ENCODE data around the gene UGT1A7.
"Not testable (repeated sequence)": the region's sequence is repeated elsewhere in the genome, so short reads cannot be mapped to it uniquely, and the experiment has no call there.

The UGT1A7 gene

DNA sequence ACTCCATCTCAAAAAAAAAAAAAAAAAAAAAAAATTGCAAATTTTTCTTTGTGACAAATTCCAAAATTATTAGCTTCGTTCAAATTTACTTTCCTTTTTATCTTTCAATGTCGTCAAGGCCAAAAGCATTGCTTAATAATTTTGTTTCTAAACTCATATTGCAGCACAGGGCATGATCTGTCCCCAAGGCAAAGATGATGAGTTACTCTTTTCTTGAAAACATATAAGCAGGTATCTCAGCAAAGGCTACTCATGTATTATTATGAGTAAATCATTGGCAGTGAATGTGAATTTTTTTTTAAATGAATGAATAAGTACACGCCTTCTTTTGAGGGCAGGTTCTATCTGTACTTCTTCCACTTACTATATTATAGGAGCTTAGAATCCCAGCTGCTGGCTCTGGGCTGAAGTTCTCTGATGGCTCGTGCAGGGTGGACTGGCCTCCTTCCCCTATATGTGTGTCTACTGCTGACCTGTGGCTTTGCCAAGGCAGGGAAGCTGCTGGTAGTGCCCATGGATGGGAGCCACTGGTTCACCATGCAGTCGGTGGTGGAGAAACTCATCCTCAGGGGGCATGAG is at the start of gene UGT1A7:
Gene UGT1A7 (plus strand): TSS at position 381 of the 579 bp plus-strand sequence. CDS start 37 bp downstream, at position 418.
- no peak for DNase-seq (ENCODE audit: low spot score)

DNA sequence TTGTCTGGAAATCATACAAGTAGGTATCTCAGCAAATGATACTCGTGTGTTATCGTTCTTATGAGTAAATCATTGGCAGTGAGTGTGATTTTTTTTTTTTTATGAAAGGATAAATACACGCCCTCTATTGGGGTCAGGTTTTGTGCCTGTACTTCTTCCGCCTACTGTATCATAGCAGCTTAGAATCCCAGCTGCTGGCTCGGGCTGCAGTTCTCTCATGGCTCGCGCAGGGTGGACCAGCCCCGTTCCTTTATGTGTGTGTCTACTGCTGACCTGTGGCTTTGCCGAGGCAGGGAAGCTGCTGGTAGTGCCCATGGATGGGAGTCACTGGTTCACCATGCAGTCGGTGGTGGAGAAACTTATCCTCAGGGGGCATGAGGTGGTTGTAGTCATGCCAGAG is 45.4 kb upstream of the UGT1A7 start, which contains the start of gene UGT1A10:
Gene UGT1A10 (plus strand): TSS at position 143 of the 400 bp plus-strand sequence. CDS start 75 bp downstream, at position 218.
- not testable (repeated sequence) for DNase-seq (ENCODE audit: low spot score)

DNA sequence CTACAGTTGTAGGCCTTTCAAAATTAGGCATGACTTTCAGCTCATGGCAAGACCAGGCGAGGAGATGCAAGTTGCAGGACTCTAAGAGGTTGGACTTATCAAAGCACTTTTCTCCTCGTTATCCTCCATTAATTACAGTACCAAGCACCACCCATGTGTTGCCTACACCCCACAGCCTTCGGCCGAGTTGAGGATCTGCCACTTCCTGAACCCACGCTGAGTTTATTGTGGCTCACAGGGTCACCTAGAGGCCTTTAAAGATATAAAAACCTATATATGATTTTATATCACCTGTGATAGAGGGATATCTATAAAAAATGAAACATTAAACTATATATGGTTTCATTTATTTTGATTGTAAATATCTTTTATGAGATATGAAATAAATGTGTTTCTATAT is 42.9 kb upstream of the UGT1A7 start:
- no peak for DNase-seq (ENCODE audit: low spot score)

DNA sequence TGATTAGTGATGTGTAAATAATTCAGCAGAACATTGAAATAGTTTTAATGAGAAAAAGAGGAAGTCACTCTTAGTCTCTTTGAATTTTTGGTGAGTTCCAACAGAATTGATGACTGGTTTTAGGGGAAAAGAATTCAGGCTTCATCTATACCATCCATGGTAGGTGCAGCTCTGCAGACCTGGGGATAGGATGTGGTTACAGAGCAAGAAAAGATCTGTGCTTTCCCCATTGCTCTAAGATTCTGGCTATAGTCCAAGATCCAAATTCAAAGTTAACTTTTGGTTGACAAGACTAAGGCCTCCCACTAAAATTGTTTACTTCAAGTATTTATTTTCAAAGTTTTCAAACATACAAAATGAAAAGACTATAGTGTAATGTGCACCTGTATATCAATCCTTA is 41.8 kb upstream of the UGT1A7 start:
- no peak for DNase-seq (ENCODE audit: low spot score)

DNA sequence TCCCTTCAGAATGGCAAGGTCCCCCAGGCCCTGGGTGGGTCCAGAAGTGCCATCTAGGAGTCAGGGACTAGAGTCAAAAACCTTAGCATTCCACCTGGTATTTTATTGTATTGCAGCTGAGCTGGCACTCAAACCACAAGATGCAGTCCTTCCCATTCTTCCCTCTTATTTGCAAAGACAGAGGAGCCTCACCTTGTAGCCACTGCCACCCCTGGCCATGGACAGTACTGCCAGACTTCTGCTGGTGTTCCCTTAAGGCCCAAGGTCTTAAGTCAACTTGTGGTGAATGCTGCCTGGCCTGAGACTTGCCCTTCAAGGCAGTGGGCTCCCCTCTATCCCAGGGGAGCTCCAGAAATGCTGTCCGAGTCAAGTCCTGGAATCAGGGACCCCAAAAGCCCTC is 38.6 kb upstream of the UGT1A7 start:
- DNase-seq (ENCODE audit: low spot score) = no peak

DNA sequence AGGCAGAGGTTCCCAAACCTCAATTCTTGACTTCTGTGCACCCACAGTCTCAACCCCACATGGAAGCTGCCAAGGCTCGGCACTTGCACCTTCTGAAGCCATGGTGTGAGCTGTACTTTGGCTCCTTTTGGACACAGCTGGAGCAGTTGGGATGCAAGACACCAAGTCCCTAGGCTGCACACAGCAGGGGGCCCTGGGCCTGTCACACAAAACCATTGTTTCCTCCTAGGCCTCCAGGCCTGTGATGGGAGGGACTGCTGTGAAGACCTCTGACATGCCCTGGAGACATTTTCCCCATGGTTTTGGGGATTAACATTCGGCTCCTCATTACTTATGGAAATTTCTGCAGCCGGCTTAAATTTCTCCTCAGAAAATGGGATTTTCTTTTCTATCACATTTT is 35.7 kb upstream of the UGT1A7 start:
- not testable (repeated sequence) for DNase-seq (ENCODE audit: low spot score)

DNA sequence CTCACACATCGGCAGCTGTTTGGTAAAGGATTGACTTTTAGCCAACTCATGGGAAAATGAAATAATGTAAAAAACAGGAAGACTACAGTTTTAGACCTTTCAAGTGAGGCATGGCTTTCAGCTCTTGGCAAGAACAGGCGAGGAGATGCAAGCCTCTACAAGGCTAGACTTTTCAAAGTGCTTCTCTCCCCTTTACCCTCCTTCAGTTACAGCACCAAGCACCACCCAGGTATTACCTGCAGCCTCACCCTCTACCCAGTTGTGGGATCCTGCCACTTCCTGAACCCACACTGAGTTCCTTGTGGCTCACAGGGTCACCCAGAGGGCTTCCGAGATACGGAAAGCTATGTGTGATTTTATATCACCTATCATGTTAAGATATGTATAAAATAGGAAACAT is 30.7 kb upstream of the UGT1A7 start:
- no peak for DNase-seq (ENCODE audit: low spot score)

DNA sequence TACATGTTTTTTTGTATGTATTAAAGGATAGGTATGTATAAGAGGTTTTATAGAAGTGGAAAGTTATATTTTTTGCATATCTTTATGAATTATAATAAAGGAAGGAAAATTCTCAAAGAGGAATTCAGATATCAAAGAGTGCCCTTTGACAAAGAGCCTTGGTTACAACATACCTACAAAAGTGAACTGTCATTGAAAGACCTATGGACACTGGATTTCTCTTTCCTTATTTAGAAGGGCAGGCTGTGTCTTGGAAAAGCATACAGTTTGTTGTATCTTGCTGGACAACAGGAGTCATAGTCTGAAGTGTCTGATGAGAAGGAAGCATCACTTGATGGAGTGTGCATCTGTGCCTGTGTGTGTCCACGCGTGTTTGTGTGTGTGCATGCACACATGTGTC is 30.3 kb upstream of the UGT1A7 start:
- no peak for DNase-seq (ENCODE audit: low spot score)

DNA sequence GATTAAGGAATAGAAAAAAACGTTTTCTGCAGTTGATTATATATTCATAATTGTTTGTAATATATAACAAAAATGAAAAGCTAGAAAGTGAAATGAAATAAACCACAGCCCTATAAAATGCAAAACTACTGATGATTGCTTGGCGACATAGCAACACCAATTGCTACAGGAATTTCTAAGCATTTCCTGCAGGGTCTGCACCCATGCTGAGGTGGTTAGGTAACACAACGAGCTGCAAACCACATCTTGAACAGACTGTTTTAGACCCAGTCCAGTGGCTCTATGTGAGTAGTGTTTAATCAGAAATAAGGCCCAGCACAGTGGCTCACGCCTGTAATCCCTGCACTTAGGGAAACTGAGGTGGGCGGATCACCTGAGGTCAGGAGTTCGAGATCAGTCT is 27.2 kb upstream of the UGT1A7 start:
- no peak for DNase-seq (ENCODE audit: low spot score)

DNA sequence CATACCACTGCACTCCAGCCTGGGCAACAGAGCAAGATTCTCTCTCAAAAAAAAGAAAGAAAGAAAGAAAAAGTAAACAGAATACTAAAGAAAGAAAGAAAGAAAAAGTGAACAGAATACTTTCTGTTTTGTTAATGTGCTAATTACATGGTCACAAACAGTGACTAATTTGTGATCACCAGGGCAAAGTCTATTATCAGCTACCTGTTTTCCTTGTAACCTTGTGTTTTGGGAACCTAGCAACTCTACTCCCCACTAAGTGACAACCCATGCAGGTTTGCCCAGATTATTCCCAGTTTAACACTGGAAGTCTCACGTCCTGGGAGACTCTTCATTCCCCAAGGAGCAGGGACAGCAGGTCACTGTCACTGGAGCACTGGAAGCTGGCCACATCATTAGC is 26.7 kb upstream of the UGT1A7 start:
- DNase-seq (ENCODE audit: low spot score) = no peak

DNA sequence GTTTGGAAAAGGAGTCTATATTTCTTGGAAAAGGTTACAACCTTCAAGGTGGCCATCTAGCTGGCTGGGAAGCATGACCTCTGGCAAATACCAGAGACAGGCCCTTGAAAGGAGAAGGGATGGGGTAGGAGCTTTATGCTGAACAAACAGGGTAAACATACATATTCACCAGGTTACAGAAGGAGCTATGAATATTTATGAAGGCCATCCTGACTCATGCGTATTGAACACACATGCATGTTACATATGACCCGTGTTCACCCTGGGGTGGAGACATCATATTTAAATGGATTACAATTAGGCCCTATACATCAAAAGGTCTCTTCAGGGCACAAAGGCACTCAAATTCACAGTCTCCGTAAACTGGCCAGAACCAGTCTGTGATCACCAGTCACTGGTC is 25.8 kb upstream of the UGT1A7 start:
- not testable (repeated sequence) for DNase-seq (ENCODE audit: low spot score)

DNA sequence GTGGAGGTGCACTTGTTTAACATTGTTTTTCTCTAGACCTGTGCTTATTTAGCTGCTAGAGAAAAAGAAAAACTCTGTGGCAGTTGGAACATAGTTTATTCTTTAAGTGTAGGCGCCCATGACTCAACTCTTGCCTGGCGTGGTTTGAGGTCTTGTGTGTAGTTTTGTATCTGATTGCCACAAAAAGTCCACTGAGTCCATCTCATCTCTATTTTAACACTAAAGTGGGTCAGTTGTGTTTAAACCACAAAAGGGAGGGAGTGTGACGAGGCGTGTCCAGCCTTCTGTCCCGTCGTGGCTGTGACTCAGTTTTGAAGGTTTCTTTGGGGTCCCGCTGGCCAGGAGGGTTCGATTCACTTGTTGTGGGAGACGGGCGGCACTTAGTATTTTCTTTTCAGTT is 25.3 kb upstream of the UGT1A7 start:
- no peak for DNase-seq (ENCODE audit: low spot score)

DNA sequence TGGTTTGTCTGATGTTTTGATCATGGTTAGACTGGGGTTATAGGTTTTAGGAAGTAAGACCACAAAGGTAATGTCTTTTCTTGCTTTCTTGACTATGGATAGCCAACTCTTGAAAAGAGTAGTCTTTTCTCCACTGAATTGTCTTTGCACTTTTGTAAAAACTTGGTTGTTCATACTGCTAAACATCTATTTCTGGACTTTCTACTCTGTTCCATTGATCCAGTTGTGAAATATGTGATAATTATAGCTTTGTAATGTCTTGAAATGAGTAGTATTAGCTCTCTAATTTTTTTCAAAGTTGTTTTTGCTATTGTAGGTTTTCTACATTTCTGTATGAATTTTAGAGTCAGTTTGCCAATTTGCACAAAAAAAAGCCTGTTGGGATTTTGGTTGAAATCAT is 23.1 kb upstream of the UGT1A7 start:
- no peak for DNase-seq (ENCODE audit: low spot score)

DNA sequence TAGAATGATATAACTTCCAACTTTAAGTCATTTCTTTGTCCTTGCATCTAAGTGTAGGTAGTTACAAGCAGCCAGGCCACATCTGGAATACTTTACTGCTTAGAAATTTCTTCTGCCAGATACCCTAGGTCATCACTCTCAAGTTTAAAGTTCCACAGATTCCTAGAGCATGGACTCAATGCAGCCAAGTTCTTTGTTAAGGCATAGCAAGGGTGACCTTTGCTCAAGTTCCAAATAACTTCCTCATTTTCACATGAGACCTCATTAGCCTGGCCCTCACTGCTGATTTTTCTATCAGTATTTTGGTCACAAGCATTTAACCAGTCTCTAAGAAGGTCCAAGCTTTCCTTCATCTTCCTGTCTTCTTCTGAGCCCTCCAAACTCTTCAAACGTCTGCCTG is 17.8 kb upstream of the UGT1A7 start:
- no peak for DNase-seq (ENCODE audit: low spot score)

DNA sequence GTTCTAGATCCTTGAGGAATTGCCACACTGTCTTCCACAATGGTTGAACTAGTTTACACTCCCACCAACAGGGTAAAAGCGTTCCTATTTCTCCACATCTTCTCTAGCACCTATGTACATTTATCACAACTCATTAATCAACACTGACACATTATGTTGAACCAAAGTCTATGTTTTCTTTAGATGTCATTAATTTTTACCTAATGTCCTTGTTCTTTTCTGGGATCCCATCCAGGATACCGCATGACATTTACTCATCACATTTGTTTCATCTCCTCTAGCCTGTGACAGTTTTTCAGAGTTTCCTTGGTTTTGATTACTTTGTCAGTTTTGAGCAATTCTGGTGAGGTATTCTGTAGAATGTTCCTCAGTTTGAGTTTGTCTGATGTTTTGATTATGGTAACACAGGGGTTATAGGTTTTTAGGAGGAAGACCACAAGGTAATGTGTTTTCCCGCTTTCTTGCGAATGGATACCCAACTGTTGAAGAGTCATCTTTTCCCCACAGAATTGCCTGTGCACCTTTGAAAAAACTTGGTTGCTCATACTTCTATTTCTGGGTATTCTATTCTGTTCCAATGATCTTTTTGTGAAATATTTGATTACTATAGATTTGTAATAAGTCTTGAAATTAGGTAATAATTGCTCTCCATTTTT is 13.0 kb upstream of the UGT1A7 start:
- DNase-seq (ENCODE audit: low spot score) = no peak

DNA sequence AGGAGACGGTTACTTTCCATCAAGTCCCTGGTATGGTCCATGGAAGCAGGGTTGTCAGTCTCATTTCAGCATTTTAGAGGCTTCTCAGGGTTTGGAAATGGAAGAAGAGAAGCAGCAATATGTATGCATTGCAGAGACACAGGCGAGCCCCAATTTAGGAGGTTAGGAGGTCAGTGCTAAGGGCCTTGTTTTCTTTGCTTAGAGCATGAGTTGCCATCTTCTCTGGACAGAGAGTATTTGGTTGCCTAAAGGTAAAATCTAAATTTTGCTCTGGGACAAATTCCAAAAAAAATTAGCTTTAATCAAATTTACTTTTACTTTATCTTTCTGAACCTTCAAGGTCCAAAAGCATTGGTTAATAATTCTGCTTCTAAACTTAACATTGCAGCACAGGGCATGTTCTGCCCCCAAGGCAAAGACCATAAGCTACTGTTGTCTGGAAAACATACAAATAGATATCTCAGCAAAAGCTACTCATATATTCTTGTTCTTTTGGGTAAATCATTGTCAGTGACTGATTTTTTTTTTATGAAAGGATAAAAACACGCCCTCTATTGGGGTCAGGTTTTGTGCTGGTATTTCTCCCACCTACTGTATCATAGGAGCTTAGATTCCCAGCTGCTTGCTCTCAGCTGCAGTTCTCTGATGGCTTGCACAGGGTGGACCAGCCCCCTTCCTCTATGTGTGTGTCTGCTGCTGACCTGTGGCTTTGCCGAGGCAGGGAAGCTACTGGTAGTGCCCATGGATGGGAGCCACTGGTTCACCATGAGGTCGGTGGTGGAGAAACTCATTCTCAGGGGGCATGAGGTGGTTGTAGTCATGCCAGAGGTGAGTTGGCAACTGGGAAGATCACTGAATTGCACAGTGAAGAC is 10.2 kb upstream of the UGT1A7 start, which contains the start of gene UGT1A9:
Gene UGT1A9 (plus strand): TSS at position 609 of the 872 bp plus-strand sequence. CDS start 37 bp downstream, at position 646.
- no peak for DNase-seq (ENCODE audit: low spot score)

DNA sequence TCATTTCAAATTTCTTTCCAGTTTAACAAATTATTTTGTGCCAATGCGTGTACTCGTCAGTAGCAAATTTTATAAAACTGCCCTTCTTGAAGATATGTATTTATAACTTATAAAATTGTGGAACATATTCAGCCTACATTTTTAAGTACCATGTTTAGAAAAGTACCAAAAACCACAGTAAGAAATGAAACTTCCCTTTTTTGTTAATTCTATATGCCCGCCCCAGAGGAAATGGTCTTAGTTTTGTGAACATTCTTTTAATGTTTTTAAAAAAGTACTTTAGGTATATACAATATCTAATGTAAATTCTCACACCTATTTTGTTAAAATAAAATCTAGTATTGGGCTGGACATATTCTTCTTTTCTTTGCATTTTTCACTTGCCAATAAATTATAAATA is 8.8 kb upstream of the UGT1A7 start:
- no peak for DNase-seq (ENCODE audit: low spot score)

DNA sequence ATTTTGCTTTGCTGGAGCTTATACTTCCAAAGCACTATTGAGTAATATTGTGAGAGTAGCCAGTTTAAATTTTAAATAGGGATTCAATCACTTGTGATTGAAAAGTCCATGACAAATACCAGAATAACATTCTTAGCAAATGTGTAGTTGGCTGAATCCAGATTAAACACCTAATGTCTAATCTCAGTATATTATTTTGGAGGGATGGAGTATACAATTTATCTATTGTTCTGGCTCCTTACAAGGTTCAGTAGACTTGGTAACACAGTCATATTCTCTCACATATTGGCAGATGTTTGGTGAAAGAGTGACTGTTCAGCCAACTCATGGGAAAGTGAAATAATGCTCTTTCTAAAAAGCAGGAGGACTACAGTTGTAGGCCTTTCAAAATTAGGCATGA is 7.8 kb upstream of the UGT1A7 start:
- no peak for DNase-seq (ENCODE audit: low spot score)

DNA sequence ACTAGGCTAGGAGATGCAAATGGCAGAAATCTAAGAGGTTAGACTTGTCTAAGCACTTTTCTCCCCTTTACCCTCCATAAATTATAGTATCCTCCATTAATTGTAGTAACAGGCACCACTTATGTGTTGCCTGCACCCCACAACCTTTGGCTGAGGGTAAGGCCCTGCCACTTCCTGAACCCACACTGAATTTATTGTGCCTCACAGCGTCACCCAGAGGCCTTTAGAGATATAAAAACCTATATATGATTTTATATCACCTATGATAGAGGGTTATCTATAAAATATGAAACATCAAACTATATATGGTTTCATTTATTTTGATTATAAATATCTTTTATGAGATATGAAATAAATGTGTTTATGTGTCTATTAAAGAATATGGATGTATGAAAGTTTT is 7.4 kb upstream of the UGT1A7 start:
- DNase-seq (ENCODE audit: low spot score) = no peak

DNA sequence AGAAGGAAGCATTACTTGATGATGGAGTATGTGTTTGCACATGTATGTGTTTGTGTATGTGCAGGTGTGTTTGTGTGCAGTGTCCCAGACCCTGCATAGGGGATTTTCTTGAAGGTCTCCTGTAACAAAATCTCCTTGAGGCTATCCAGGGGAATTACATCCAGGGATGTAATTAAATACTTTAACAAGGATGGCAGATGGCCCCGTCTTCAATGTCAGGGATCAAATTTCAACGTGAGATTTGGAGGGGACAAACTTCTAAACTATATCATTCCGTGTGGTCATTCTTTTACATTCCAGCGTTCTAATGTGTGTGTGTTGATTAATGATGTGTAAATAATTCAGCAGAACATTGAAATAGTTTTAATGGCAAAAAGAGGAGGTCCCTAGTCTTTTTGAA is 6.7 kb upstream of the UGT1A7 start:
- DNase-seq (ENCODE audit: low spot score) = no peak

DNA sequence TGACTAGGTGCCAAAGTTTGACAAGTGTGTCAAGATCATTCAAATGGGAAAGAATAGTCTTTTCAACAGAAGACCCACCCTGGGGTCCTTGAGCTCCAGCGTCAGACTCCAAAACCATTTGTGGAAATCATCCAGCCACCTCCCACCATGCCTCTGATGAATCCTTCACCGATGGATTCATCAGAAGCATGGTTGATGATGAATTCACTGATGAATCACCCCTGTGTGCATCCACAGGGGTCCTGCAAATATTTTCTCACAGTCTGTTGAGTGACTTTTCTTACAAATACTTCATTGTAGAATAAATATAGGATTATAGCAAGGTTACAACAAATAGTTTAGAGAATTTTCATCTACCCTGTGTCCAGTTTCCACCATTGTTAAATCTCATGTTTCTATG is 5.7 kb upstream of the UGT1A7 start:
- DNase-seq (ENCODE audit: low spot score) = no peak

DNA sequence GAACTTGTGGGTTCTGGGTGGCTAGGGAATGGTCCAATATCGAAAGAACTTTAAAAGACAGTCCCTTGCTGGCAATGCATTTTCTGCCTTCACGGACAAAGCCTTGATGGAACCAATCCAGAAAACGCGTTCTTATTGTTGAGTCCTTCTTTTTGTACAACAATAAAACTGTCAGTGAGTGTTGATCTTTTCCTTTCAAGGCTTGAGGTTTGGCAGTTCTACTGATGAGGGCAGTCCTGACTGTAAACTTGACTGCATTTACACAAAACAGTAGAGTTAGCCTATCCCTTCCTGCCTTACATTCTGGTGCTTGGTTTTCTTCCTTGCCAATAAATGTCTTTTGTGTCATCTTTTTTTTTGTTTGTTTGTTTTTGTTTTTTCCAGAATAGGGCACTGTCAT is 2.5 kb upstream of the UGT1A7 start:
- DNase-seq (ENCODE audit: low spot score) = no peak

Data from ecto neural progenitor cell (in vitro differentiated cells).